Activated CD8-positive, alpha-beta memory T cell treated with anti-CD3 and anti-CD28 coated beads, Interleukin-2, amount 50 U/mL, for 1 hour (primary cell): ENCODE data around the gene APOBEC3C.
"Not testable (repeated sequence)": the region's sequence is repeated elsewhere in the genome, so short reads cannot be mapped to it uniquely, and the experiment has no call there.

ENCODE experiments used
- DNase-seq: peaks from one replicate; pipeline ENCODE4 v3.0.0-alpha.2; 2020; ENCODE audit errors: extremely low read depth

Gene APOBEC3C

DNA sequence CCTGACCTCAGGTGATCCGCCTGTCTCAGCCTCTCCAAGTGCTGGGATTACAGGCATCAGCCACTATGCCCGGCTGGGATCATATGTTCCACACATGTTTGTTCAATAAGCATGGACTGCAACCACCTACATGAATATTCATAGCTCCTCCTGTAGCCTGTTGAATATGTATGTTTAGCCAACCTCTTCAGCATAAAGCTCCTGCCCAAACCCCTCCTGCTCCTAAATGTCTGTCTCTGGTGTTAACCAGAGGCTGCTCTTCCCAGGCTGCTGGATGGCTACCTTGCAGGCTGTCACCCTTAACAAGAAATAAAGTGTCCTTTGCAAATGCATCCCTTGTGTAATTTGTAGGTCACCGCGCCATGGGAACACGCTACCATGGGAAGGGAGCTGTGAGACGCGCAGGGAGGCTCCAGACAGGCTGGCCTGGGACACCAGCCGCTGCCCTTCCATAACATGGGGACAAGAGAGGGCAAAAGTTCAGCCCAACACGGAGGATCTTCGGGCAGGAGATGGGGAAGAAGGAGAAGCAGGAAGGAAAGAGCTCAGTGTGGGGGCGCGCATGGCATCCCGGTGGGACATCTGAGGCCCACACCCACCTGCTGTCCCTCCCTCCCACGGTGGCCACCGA is 6.1 kb downstream of the APOBEC3C start:
- not testable (repeated sequence) for DNase-seq

DNA sequence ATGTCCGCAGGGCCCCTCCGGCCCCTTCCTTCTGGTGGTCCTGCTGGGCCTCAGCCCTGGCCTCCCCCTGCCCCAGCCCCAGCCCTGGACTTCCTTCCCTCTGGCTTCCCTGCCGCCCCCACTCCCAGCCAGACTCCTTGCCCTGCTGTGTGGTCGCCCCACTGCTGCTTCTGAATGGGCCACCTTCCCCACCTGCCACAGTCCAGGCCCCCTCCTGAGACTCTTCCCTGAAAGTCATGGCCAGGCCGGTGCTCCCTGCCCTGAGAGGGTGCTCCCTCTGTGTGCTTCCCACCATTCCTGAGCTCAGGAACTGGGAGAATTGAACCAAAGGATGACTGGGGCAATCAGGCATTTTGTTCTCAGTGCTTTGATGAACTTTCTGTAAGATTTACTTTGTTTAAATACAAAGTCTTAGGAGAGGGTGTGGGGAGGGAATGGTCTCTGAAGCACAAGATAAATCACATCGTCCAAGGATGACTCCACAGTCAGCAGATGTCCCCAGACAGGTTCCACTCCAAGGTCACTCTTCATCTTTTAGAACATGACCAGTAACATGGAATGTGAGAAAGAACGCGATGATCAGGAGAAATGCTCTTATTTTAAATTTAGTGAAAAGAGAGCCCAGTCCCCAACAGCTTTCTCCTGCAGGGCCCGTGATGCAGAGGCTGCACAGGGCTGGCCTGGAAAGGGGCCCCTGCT is 7.6 kb downstream of the APOBEC3C start:
- no peak for DNase-seq

DNA sequence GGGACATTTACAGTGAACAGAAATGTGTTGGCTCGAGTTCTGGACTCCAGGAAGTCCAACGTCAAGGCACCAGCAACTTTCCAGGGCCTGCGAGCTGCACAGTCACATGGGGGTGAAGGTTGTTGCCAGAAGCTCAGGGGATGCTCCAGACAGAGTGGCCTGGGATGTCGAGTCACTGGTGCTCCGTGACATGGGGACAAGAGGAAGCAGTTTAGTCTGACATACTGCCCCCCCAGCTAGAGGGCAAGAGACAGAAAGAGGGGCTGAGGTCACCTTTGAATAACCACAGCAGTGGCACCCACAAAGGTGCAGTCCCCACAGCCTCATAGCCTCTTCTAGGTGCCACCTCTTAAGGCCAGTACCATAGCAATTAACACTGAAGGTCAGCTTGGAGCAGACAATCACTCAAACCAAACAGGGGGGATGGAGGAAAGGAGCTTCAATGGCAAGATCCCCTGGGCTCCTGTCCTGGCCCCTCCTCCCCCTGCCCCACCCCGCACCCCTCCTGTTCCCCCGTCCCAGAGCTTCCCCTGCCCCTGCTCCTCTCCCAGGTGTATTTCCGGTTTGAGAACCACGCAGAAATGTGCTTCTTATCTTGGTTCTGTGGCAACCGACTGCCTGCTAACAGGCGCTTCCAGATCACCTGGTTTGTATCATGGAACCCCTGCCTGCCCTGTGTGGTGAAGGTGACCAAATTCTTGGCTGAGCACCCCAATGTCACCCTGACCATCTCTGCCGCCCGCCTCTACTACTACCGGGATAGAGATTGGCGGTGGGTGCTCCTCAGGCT is 10.7 kb downstream of the APOBEC3C start:
- DNase-seq = no peak

- DNase-seq = no peak
Measured at GRCh38 chr22:39026509-39027150, 12.6 kb downstream of the APOBEC3C start.

- no peak for DNase-seq
Measured at GRCh38 chr22:39027717-39028116, 13.7 kb downstream of the APOBEC3C start.

DNA sequence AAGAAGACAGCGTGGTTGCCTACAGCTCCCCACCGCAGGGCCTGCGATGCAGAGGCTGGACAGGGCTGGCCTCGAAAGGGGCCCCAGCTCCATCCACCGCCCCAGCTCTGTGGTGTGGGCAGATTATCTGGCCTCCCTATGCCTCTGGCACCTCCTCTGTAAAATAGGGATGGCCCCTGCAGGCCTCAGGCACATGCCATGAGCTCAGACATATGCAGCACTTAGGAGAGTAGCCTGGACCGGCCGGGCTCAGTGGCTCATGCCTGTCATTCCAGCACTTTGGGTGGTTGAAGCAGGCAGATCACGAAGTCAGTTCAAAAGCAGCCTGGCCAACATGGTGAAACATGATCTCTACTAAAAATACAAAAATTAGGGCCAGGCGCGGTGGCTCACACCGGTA is 14.2 kb downstream of the APOBEC3C start:
- DNase-seq = no peak

- DNase-seq = no peak
Measured at GRCh38 chr22:39029227-39029626, 15.2 kb downstream of the APOBEC3C start.

DNA sequence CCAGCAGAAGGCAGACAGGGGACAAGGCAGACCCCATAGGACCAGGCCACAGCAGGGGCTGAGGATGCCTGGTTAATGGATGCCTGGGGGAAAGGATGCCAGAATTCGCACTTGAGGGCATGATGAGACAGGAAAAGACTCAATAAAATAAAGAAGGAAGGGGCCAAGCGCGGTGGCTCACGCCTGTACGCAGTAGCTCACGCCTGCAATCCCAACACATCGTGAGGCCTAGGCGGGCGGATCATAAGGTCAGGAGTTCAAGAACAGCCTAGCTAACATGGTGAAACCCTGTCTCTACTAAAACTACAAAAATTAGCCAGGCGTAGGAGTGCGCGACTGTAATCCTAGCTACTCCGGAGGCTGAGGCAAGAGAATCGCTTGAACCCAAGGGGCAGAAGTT is 16.6 kb downstream of the APOBEC3C start:
- DNase-seq = no peak

- not testable (repeated sequence) for DNase-seq
Measured at GRCh38 chr22:39031434-39032295, 17.6 kb downstream of the APOBEC3C start.

DNA sequence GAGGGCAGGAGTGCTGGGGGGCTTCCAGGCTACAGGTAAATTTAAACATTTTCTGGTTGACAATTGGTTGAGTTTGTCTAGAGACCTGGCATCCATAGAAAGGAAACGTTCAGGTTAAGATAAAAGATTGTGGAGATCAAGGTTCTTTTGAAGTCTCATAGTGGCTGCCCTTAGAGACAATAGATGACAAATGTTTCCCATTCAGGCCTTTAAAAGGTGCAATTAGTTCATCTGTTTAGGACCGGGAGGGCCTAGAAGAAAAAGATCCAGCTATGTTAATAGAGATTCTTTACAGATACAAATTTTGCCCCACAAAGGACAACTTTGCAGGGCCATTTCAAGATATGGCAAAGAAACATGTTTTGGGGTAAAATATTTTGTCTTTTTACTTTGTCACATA is 23.0 kb downstream of the APOBEC3C start:
- not testable (repeated sequence) for DNase-seq

DNA sequence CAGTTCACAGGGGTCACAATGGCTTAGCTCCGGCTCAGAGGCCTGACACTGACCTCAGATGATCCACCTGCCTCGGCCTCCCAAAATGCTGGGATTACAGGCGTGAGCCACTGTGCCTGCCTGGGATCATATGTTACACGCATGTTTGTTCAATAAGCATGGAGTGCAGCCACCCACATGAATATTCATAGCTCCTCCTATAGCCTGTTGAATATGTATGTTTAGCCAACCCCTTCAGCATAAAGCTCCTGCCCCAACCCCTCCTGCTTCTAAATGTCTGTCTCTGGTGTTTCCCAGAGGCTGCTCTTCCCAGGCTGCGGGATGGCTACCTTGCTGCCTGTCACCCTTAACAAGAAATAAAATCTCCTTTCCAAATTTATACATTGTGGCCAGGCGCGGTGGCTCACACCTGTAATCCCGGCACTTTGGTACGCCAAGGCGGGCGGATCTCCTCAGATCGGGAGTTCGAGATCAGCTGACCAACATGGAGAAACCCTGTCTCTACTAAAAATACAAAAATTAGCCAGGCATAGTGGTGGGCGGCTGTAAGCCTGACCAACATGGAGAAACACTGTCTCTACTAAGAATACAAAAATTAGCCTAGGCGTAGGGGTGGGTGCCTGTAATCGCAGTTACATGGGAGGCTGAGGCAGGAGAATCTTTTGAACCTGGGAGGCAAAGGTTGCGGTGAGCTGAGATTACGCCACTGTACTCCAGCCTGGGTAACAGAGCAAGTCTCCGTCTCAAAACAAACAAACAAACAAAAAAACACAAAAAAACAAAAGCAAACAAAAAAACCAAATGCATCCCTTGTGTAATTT is 25.5 kb downstream of the APOBEC3C start:
- DNase-seq = no peak

- DNase-seq = not testable (repeated sequence)
Measured at GRCh38 chr22:39040155-39040537, 26.1 kb downstream of the APOBEC3C start.

GRCh38 chr22:39040538-39041296 is 26.7 kb downstream of the APOBEC3C start, which contains the start of gene APOBEC3F:
Gene APOBEC3F, plus strand, starts transcription at chr22:39040864. Its CDS starts 97 bp downstream, at chr22:39040961.
- DNase-seq = peak; percentile 42

- no peak for DNase-seq
Measured at GRCh38 chr22:39041908-39042307, 27.9 kb downstream of the APOBEC3C start.

DNA sequence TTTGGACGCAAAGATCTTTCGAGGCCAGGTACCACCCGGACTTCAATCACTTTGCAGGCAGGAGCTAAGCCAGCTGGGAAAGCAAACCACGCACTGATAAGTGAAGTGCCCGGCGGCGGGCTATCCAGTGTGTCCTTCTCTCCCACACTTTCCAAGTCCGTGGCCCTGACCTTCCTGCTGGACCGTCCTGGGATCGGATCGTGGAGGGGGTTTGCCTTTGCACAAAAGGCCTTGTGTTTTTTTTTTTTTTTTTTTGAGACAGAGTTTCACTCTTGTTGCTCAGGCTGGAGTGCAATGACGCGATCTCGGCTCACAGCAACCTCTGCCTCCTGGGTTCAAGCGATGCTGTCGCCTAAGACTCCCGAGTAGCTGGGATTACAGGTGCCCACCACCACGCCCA is 29.0 kb downstream of the APOBEC3C start:
- not testable (repeated sequence) for DNase-seq

- not testable (repeated sequence) for DNase-seq
Measured at GRCh38 chr22:39045136-39045535, 31.1 kb downstream of the APOBEC3C start.

- not testable (repeated sequence) for DNase-seq
Measured at GRCh38 chr22:39049486-39049885, 35.4 kb downstream of the APOBEC3C start.

DNA sequence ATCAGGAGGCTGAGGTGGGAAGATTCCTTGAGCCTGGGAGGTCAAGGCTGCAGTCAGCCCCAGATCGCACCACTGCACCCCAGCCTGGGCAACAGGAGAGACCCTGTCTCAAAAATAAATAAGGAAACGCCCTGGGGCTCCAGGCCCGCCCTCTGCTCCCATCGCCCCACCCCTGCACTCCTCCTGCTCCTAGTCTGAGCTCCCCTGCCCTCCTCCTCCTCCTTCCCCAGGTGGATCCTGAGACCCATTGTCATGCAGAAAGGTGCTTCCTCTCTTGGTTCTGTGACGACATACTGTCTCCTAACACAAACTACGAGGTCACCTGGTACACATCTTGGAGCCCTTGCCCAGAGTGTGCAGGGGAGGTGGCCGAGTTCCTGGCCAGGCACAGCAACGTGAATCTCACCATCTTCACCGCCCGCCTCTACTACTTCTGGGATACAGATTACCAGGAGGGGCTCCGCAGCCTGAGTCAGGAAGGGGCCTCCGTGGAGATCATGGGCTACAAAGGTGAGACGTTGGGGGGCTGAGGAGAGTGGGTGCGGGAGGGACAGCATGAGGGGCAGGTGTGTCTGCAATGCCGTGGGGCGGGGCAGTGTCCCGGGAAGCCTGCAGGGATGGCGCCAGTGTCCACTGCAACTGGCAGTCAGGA is 37.9 kb downstream of the APOBEC3C start:
- DNase-seq = not testable (repeated sequence)

GRCh38 chr22:39055658-39056057 is 41.6 kb downstream of the APOBEC3C start:
- DNase-seq = no peak
